GM19238 (cell line): Measurements from ENCODE around the gene ZCCHC7.
"Not testable (repeated sequence)": the region's sequence is repeated elsewhere in the genome, so short reads cannot be mapped to it uniquely, and the experiment has no call there.

ENCODE experiments used
- DNase-seq: peaks from one replicate; pipeline ENCODE4 v3.0.0; 2011; ENCODE audit warnings: low spot score; ENCODE audit not compliant: insufficient read length

Gene ZCCHC7

GRCh38 chr9:37119907-37120842, at the start of gene ZCCHC7:
TSS of gene ZCCHC7 (plus strand) at chr9:37120574.
- DNase-seq, result peak; percentile 85

GRCh38 chr9:37074790-37075189, 45.6 kb upstream of the ZCCHC7 start:
- DNase-seq, result not testable (repeated sequence)

GRCh38 chr9:37079370-37080164, 40.8 kb upstream of the ZCCHC7 start:
- DNase-seq, result peak; percentile 79

GRCh38 chr9:37080165-37080628, 40.2 kb upstream of the ZCCHC7 start:
- DNase-seq, result not testable (repeated sequence)

- not testable (repeated sequence) for DNase-seq
Measured at GRCh38 chr9:37081507-37081906, 38.9 kb upstream of the ZCCHC7 start.

GRCh38 chr9:37082214-37082765, 38.1 kb upstream of the ZCCHC7 start:
- no peak for DNase-seq

- no peak for DNase-seq
Measured at GRCh38 chr9:37083654-37084053, 36.7 kb upstream of the ZCCHC7 start.

- DNase-seq, result no peak
Measured at GRCh38 chr9:37085233-37085632, 35.1 kb upstream of the ZCCHC7 start.

- DNase-seq, result not testable (repeated sequence)
Measured at GRCh38 chr9:37092714-37093295, 27.6 kb upstream of the ZCCHC7 start.

GRCh38 chr9:37094751-37095150, 25.6 kb upstream of the ZCCHC7 start:
- no peak for DNase-seq

GRCh38 chr9:37096628-37097027, 23.7 kb upstream of the ZCCHC7 start:
- no peak for DNase-seq

GRCh38 chr9:37097294-37097693, 23.1 kb upstream of the ZCCHC7 start:
- no peak for DNase-seq

- no peak for DNase-seq
Measured at GRCh38 chr9:37100327-37100726, 20.0 kb upstream of the ZCCHC7 start.

GRCh38 chr9:37100741-37101140, 19.6 kb upstream of the ZCCHC7 start:
- DNase-seq, result no peak

GRCh38 chr9:37102486-37102885, 17.9 kb upstream of the ZCCHC7 start:
- no peak for DNase-seq

GRCh38 chr9:37104183-37104889, 16.0 kb upstream of the ZCCHC7 start:
- DNase-seq, result no peak

GRCh38 chr9:37105234-37105633, 15.1 kb upstream of the ZCCHC7 start:
- DNase-seq, result no peak

GRCh38 chr9:37107701-37108100, 12.7 kb upstream of the ZCCHC7 start:
- no peak for DNase-seq

- not testable (repeated sequence) for DNase-seq
Measured at GRCh38 chr9:37114442-37114841, 5.9 kb upstream of the ZCCHC7 start.

GRCh38 chr9:37117956-37118355, 2.4 kb upstream of the ZCCHC7 start:
- no peak for DNase-seq

GRCh38 chr9:37119360-37119759, 1.0 kb upstream of the ZCCHC7 start:
- DNase-seq, result no peak
